HepG2 (cell line): ENCODE data around the gene ZNF587B. TPM values are rescaled to one million over a fixed set of nuclear protein-coding genes. Genes with fewer than 3 reads are reported as not detected.
A peak's percentile ranks its signal among the peaks of the same experiment; 100 is the strongest.
"Not testable (repeated sequence)": the region's sequence is repeated elsewhere in the genome, so short reads cannot be mapped to it uniquely, and the experiment has no call there.

ENCODE experiments used
- ASH2L ChIP-seq: fragments of 300-600, 200-600 bp; sonication (generic); IDR thresholded peaks from 2 replicates; pipeline ENCODE4 v1.7.0; 2017; ENCODE audit warnings: low read depth, mild to moderate bottlenecking, moderate library complexity, mixed read lengths, low read length; ENCODE audit not compliant: insufficient read length
- FOXO1 ChIP-seq: sonication (generic); formaldehyde crosslinking; IDR thresholded peaks from 2 replicates; pipeline ENCODE4 v1.4.0; 2020; ENCODE audit warnings: missing genetic modification reagents
- MXI1 ChIP-seq: IDR thresholded peaks from 3 replicates; pipeline ENCODE4 v1.6.1; 2012; ENCODE audit warnings: low read depth, low read length, inconsistent platforms, borderline replicate concordance
- NR2F1 ChIP-seq, 2 experiments: fragments of 450-650 bp in 1 of 2; formaldehyde crosslinking in 1 of 2; IDR thresholded peaks; 2 replicates each; pipeline versions ENCODE4 v1.5.0 to v1.6.1; 2016 to 2020; ENCODE audit warnings: mild to moderate bottlenecking in 1 of 2, missing compliant biosample characterization in 1 of 2, missing genetic modification reagents in 1 of 2, moderate library complexity in 1 of 2
- RARA ChIP-seq: IDR thresholded peaks from 2 replicates; pipeline ENCODE4 v1.6.1; 2016; ENCODE audit warnings: missing genetic modification reagents, missing compliant biosample characterization
- SOX13 ChIP-seq, 3 experiments: fragments of 450-650 bp in 1 of 3; sonication (generic) in 1 of 3; formaldehyde crosslinking in 1 of 3; IDR thresholded peaks in 2 of 3; conservative IDR thresholded peaks in 1 of 3; 2 replicates each; pipeline versions ENCODE4 v1.5.0 to v1.6.1; 2016 to 2020; ENCODE audit warnings: antibody characterized with exemption in 1 of 3, mild to moderate bottlenecking in 1 of 3, missing compliant biosample characterization in 1 of 3, missing genetic modification reagents in 1 of 3, moderate library complexity in 1 of 3
- SOX6 ChIP-seq, 2 experiments: fragments of 450-650 bp in 1 of 2; sonication (generic) in 1 of 2; formaldehyde crosslinking in 1 of 2; IDR thresholded peaks; 2 replicates each; pipeline versions ENCODE4 v1.4.0 to v1.6.1; 2017 to 2020; ENCODE audit warnings: antibody characterized with exemption in 1 of 2, mild to moderate bottlenecking in 1 of 2, missing genetic modification reagents in 1 of 2
- polyA plus RNA-seq, 8 experiments: library from polyadenylated mRNA; depleted of rRNA in 3 of 8; stranded (reverse) in 7 of 8; unstranded in 1 of 8; fragments of >200 nt; fragmentation: Illumina TruSeq in 4 of 8; extraction: Trizol in 4 of 8; gene quantifications; 2 replicates each; pipeline versions ENCODE4 v1.2.1 to v1.2.3, GENCODE V29; 2011 to 2016; ENCODE audit warnings: low read depth in 4 of 8, missing spikeins in 1 of 8, mixed read lengths in 1 of 8; ENCODE audit not compliant: insufficient read depth in 1 of 8
- total RNA-seq, 5 experiments: library from RNA; depleted of rRNA; stranded (reverse); fragments of >200 nt; fragmentation: Illumina TruSeq; extraction: Trizol; gene quantifications; 2 replicates each; pipeline ENCODE4 v1.2.3, GENCODE V29; 2016; ENCODE audit warnings: low read depth in 1 of 5
- TF ChIP-seq, protein P1 (sequence below): sonication (generic); formaldehyde crosslinking; IDR thresholded peaks from 2 replicates; pipeline ENCODE4 v1.4.0; 2020; ENCODE audit warnings: missing genetic modification reagents
- TF ChIP-seq, protein P2 (sequence below): sonication (generic); formaldehyde crosslinking; IDR thresholded peaks from 2 replicates; pipeline ENCODE4 v1.5.0; 2020; ENCODE audit warnings: mild to moderate bottlenecking, missing genetic modification reagents, borderline replicate concordance
- TF ChIP-seq, protein P3 (sequence below): sonication (generic); formaldehyde crosslinking; IDR thresholded peaks from 2 replicates; pipeline ENCODE4 v1.4.0; 2020; ENCODE audit warnings: missing genetic modification reagents
- TF ChIP-seq, protein P4 (sequence below): sonication (generic); formaldehyde crosslinking; IDR thresholded peaks from 2 replicates; pipeline ENCODE4 v1.8.1; 2023; ENCODE audit warnings: mild to moderate bottlenecking, missing genetic modification reagents

The ZNF587B gene
- total and polyA plus RNA-seq, 2 of the 13 experiments (the other 11 are each of a cell fraction or from before 2014, with no cell fraction given), result 5.2 to 29.9 TPM

DNA sequence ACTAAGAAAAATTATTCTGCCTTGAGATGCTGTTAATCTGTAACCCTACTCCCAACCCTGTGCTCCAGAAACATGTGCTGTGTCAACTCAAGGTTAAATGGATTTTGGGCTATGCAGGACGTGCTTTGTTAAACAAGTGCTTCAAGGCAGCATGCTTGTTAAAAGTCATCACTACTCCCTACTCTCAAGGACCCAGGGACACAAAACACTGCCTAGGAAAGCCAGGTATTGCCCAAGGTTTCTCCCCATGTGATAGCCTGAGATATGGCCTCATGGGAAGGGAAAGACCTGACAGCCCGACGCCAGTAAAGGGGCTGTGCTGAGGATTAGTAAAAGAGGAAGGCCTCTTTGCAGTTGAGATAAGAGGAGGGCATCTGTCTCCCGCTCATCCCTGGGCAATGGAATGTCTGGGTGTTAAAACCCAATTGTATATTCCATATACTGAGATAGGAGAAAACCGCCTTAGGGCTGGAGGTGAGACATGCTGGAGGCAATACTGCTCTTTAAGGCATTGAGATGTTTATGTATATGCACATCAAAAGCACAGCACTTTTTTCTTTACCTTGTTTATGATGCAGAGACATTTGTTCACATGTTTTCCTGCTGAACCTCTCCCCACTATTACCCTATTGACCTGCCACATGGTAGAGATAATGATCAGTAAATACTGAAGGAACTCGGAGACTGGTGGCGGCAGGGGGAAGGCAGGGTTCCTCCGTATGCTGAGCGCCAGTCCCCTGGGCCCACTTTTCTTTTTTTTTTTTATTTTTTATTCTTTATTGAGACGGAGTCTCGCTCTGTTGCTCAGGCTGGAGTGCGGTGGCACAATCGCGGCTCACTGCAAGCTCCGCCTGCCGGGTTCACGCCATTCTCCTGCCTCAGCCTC, 19.4 kb upstream of the ZNF587B start (continued):
- TF ChIP-seq, protein P1, sequence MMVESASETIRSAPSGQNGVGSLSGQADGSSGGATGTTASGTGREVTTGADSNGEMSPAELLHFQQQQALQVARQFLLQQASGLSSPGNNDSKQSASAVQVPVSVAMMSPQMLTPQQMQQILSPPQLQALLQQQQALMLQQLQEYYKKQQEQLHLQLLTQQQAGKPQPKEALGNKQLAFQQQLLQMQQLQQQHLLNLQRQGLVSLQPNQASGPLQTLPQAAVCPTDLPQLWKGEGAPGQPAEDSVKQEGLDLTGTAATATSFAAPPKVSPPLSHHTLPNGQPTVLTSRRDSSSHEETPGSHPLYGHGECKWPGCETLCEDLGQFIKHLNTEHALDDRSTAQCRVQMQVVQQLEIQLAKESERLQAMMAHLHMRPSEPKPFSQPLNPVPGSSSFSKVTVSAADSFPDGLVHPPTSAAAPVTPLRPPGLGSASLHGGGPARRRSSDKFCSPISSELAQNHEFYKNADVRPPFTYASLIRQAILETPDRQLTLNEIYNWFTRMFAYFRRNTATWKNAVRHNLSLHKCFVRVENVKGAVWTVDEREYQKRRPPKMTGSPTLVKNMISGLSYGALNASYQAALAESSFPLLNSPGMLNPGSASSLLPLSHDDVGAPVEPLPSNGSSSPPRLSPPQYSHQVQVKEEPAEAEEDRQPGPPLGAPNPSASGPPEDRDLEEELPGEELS (CRISPR knock-in tag), result peak; percentile 40; the same call in 1 of the 2 replicates
- TF ChIP-seq, protein P2, sequence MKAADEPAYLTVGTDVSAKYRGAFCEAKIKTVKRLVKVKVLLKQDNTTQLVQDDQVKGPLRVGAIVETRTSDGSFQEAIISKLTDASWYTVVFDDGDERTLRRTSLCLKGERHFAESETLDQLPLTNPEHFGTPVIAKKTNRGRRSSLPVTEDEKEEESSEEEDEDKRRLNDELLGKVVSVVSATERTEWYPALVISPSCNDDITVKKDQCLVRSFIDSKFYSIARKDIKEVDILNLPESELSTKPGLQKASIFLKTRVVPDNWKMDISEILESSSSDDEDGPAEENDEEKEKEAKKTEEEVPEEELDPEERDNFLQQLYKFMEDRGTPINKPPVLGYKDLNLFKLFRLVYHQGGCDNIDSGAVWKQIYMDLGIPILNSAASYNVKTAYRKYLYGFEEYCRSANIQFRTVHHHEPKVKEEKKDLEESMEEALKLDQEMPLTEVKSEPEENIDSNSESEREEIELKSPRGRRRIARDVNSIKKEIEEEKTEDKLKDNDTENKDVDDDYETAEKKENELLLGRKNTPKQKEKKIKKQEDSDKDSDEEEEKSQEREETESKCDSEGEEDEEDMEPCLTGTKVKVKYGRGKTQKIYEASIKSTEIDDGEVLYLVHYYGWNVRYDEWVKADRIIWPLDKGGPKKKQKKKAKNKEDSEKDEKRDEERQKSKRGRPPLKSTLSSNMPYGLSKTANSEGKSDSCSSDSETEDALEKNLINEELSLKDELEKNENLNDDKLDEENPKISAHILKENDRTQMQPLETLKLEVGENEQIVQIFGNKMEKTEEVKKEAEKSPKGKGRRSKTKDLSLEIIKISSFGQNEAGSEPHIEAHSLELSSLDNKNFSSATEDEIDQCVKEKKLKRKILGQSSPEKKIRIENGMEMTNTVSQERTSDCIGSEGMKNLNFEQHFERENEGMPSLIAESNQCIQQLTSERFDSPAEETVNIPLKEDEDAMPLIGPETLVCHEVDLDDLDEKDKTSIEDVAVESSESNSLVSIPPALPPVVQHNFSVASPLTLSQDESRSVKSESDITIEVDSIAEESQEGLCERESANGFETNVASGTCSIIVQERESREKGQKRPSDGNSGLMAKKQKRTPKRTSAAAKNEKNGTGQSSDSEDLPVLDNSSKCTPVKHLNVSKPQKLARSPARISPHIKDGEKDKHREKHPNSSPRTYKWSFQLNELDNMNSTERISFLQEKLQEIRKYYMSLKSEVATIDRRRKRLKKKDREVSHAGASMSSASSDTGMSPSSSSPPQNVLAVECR (CRISPR knock-in tag), result peak; percentile 55; the same call in 1 of the 2 replicates
- peak; percentile 39; the same call in 1 of the 3 replicates for TF ChIP-seq MXI1
- peak; percentile 85 for TF ChIP-seq RARA (CRISPR knock-in tag)
- TF ChIP-seq SOX13, SOX6 (IDR thresholded peaks at IDR 0.05): not testable (repeated sequence)
- TF ChIP-seq SOX13 (CRISPR knock-in tag; conservative IDR thresholded peaks at IDR 0.05 in 1 of 2, IDR thresholded peaks at IDR 0.05 in 1 of 2), result peak in 1 of 2 experiments; percentile 44; a peak in 2 of 4 replicates
- TF ChIP-seq FOXO1 (CRISPR knock-in tag), result peak; percentile 44; the same call in 1 of the 2 replicates
- TF ChIP-seq, protein P3, sequence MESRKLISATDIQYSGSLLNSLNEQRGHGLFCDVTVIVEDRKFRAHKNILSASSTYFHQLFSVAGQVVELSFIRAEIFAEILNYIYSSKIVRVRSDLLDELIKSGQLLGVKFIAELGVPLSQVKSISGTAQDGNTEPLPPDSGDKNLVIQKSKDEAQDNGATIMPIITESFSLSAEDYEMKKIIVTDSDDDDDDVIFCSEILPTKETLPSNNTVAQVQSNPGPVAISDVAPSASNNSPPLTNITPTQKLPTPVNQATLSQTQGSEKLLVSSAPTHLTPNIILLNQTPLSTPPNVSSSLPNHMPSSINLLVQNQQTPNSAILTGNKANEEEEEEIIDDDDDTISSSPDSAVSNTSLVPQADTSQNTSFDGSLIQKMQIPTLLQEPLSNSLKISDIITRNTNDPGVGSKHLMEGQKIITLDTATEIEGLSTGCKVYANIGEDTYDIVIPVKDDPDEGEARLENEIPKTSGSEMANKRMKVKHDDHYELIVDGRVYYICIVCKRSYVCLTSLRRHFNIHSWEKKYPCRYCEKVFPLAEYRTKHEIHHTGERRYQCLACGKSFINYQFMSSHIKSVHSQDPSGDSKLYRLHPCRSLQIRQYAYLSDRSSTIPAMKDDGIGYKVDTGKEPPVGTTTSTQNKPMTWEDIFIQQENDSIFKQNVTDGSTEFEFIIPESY, result peak; percentile 79
- TF ChIP-seq ASH2L, result peak; percentile 31
- 0 out of 4 replicates have a peak, but pooled peaks have one; percentile 18 to 22 for TF ChIP-seq NR2F1 (CRISPR knock-in tag; IDR thresholded peaks at IDR 0.05)
- TF ChIP-seq, protein P4, sequence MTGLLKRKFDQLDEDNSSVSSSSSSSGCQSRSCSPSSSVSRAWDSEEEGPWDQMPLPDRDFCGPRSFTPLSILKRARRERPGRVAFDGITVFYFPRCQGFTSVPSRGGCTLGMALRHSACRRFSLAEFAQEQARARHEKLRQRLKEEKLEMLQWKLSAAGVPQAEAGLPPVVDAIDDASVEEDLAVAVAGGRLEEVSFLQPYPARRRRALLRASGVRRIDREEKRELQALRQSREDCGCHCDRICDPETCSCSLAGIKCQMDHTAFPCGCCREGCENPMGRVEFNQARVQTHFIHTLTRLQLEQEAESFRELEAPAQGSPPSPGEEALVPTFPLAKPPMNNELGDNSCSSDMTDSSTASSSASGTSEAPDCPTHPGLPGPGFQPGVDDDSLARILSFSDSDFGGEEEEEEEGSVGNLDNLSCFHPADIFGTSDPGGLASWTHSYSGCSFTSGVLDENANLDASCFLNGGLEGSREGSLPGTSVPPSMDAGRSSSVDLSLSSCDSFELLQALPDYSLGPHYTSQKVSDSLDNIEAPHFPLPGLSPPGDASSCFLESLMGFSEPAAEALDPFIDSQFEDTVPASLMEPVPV (CRISPR knock-in tag), result peak; percentile 66; the same call in 1 of the 2 replicates
- peak; percentile 32 for TF ChIP-seq SOX6 (CRISPR knock-in tag; IDR thresholded peaks at IDR 0.05)
